ENCODE data around the gene COMT.
A peak's percentile ranks its signal among the peaks of the same experiment; 100 is the strongest.

Gene COMT

GRCh38 chr22:19974935-19975706 lies 33.5 kb downstream of the COMT start (continued):
- no peak for TF ChIP-seq TSHZ1 (tag by site-specific recombination; IDR thresholded peaks at IDR 0.05; ENCODE audit: borderline replicate concordance)
- no peak for TF ChIP-seq ZNF621 (tag by site-specific recombination; IDR thresholded peaks at IDR 0.05)
- TF ChIP-seq ZNF514 (tag by site-specific recombination; IDR thresholded peaks at IDR 0.05): no peak
- TF ChIP-seq ZNF433 (tag by site-specific recombination; IDR thresholded peaks at IDR 0.05; ENCODE audit: low read depth): no peak
- TF ChIP-seq EGR2 (tag by site-specific recombination; IDR thresholded peaks at IDR 0.05; ENCODE audit: low read depth): peak; percentile 37; the same call in 1 of the 2 replicates
- no peak for TF ChIP-seq ZNF624 (tag by site-specific recombination; IDR thresholded peaks at IDR 0.05)
- TF ChIP-seq ZNF324 (tag by site-specific recombination; IDR thresholded peaks at IDR 0.05): no peak
- no peak for TF ChIP-seq ZNF521 (tag by site-specific recombination; IDR thresholded peaks at IDR 0.05)
- no peak for TF ChIP-seq ZNF704 (tag by site-specific recombination; IDR thresholded peaks at IDR 0.05)
- no peak for TF ChIP-seq ZNF626 (tag by site-specific recombination; IDR thresholded peaks at IDR 0.05)
- TF ChIP-seq GLIS1 (tag by site-specific recombination; IDR thresholded peaks at IDR 0.05): peak; percentile 78
- no peak for TF ChIP-seq ZNF311 (tag by site-specific recombination; IDR thresholded peaks at IDR 0.05; ENCODE audit: borderline replicate concordance)
- no peak for TF ChIP-seq ZNF114 (tag by site-specific recombination; IDR thresholded peaks at IDR 0.05)
- no peak for TF ChIP-seq MYNN (tag by site-specific recombination; IDR thresholded peaks at IDR 0.05; ENCODE audit: borderline replicate concordance)
- TF ChIP-seq PATZ1 (tag by site-specific recombination; IDR thresholded peaks at IDR 0.05): peak; percentile 51; the same call in 1 of the 2 replicates
- no peak for TF ChIP-seq ZNF223 (tag by site-specific recombination; IDR thresholded peaks at IDR 0.05)
- no peak for TF ChIP-seq ZNF449 (tag by site-specific recombination; IDR thresholded peaks at IDR 0.05)
- TF ChIP-seq ZNF112 (tag by site-specific recombination; IDR thresholded peaks at IDR 0.05): no peak
- TF ChIP-seq ZBTB8A (tag by site-specific recombination; IDR thresholded peaks at IDR 0.05): peak; percentile 51
- no peak for TF ChIP-seq ZNF658 (tag by site-specific recombination; IDR thresholded peaks at IDR 0.05)
- TF ChIP-seq ZNF146 (tag by site-specific recombination; IDR thresholded peaks at IDR 0.05): no peak
- TF ChIP-seq GLI4 (tag by site-specific recombination; IDR thresholded peaks at IDR 0.05): no peak
- TF ChIP-seq PRDM2 (tag by site-specific recombination; IDR thresholded peaks at IDR 0.05; ENCODE audit: borderline replicate concordance): no peak
- TF ChIP-seq ZNF692 (tag by site-specific recombination; IDR thresholded peaks at IDR 0.05): no peak
